ENCODE data around the gene SOX18. TPM values are rescaled to one million over a fixed set of nuclear protein-coding genes. Genes with fewer than 3 reads are reported as not detected.

The SOX18 gene
- total RNA-seq, 8 experiments from 2014 or later = 0.05 to 0.54 (median 0.21) TPM; not detected in 2

GRCh38 chr20:64051033-64051452, 1.6 kb upstream of the SOX18 start:
- in situ Hi-C loops (cut with MboI; ENCODE audit: low pct_unique_long_range_greater_than_20kb in 2 of 9, low sequenced_read_pairs in 9 of 9, unreplicated experiment in 9 of 9) = no loop called here
- no peak overlapping the region for H3K27ac ChIP-seq
- no peak for ATAC-seq (replicated peaks in 6 of 8)
- peaks cover 15 to 18% of the 10 kb centered on the region in 2 donors for H3K4me1 ChIP-seq (replicated peaks in 1 of 2)
- no peak overlapping the region for H3K4me3 ChIP-seq
- WGBS, 10 experiments = 40 to 100% methylated on average over 1 of the region's 11 CpGs; no CpG with 5 or more reads in 8 of the 10 experiments

GRCh38 chr20:64050261-64051032, 1.0 kb upstream of the SOX18 start:
- Histone ChIP-seq H3K4me3 (no peak overlapping the region), H3K4me1 (replicated peaks in 1 of 2) (peaks cover 14 to 15% of the 10 kb centered on the region in 2 donors), H3K27ac (no peak overlapping the region)
- WGBS, 10 experiments = 67 to 74% methylated on average over 2 to 6 of the region's 23 CpGs; no CpG with 5 or more reads in 8 of the 10 experiments
- ATAC-seq (replicated peaks in 6 of 8) = no peak
- in situ Hi-C loops (cut with MboI; ENCODE audit: low pct_unique_long_range_greater_than_20kb in 2 of 9, low sequenced_read_pairs in 9 of 9, unreplicated experiment in 9 of 9) = no loop called here

- no peak for ATAC-seq (replicated peaks in 6 of 8)
- Histone ChIP-seq H3K4me1 (replicated peaks in 1 of 2) (peaks cover 14 to 15% of the 10 kb centered on the region in 2 donors), H3K27ac (no peak overlapping the region), H3K4me3 (no peak overlapping the region)
- in situ Hi-C loops (cut with MboI; ENCODE audit: low pct_unique_long_range_greater_than_20kb in 2 of 9, low sequenced_read_pairs in 9 of 9, unreplicated experiment in 9 of 9) = no loop called here
- WGBS, 10 experiments = 40 to 83% methylated on average over 1 of the region's 16 CpGs; no CpG with 5 or more reads in 8 of the 10 experiments
These were observed 430 bp upstream of the SOX18 start for GRCh38 chr20:64049878-64050260.

- ATAC-seq (replicated peaks in 6 of 8) = peak in 6 of 8 experiments; percentile 3 to 23 (median 12)
- Histone ChIP-seq H3K4me1 (replicated peaks in 1 of 2) (peaks cover 2 to 7% of the 10 kb centered on the region in 2 donors), H3K4me3 (peak overlapping the region in 2 of 5 donors; percentile 26 to 30), H3K27ac (no peak overlapping the region)
- 0% methylated on average over 2 to 8 of the region's 101 CpGs; no CpG with 5 or more reads in 8 of the 10 experiments for WGBS, 10 experiments
- in situ Hi-C loops (cut with MboI; ENCODE audit: low pct_unique_long_range_greater_than_20kb in 2 of 9, low sequenced_read_pairs in 9 of 9, unreplicated experiment in 9 of 9) = no loop called here
These were observed 916 bp downstream of the SOX18 start for GRCh38 chr20:64048402-64049044.

GRCh38 chr20:64047968-64048401, 1.5 kb downstream of the SOX18 start:
- WGBS, 10 experiments = 7% methylated on average over 26 of the region's 49 CpGs; no CpG with 5 or more reads in 9 of the 10 experiments
- Histone ChIP-seq H3K4me1 (replicated peaks in 1 of 2) (peaks cover 2 to 7% of the 10 kb centered on the region in 2 donors), H3K4me3 (peak overlapping the region in 1 of 5 donors; percentile 5), H3K27ac (no peak overlapping the region)
- peak in 5 of 8 experiments; percentile 3 to 23 (median 16) for ATAC-seq (replicated peaks in 6 of 8)
- in situ Hi-C loops (cut with MboI; ENCODE audit: low pct_unique_long_range_greater_than_20kb in 2 of 9, low sequenced_read_pairs in 9 of 9, unreplicated experiment in 9 of 9) = no loop called here

- 73 to 77% methylated on average over 3 to 4 of the region's 8 CpGs; no CpG with 5 or more reads in 8 of the 10 experiments for WGBS, 10 experiments
These were observed 2.4 kb downstream of the SOX18 start for GRCh38 chr20:64047046-64047389.

GRCh38 chr20:64045346-64046011, 4.0 kb downstream of the SOX18 start:
- H3K27ac ChIP-seq = no peak overlapping the region
- WGBS, 10 experiments = 53 to 83% (median 55%) methylated on average over 2 to 3 of the region's 11 CpGs; no CpG with 5 or more reads in 7 of the 10 experiments
- ATAC-seq (replicated peaks in 6 of 8) = peak in 2 of 8 experiments; percentile 1 to 3

More at GRCh38 chr20:64047046-64047389, 2.4 kb downstream of the SOX18 start:
- no peak for ATAC-seq (replicated peaks in 6 of 8)
- Histone ChIP-seq H3K4me3 (no peak overlapping the region), H3K4me1 (replicated peaks in 1 of 2) (peaks cover 6 to 7% of the 10 kb centered on the region in 2 donors), H3K27ac (no peak overlapping the region)
- in situ Hi-C loops (cut with MboI; ENCODE audit: low pct_unique_long_range_greater_than_20kb in 2 of 9, low sequenced_read_pairs in 9 of 9, unreplicated experiment in 9 of 9) = no loop called here

GRCh38 chr20:64044484-64045247, 4.8 kb downstream of the SOX18 start:
- Histone ChIP-seq H3K27ac (no peak overlapping the region), H3K4me3 (no peak overlapping the region), H3K4me1 (replicated peaks in 1 of 2) (peaks cover 4 to 6% of the 10 kb centered on the region in 2 donors)
- WGBS, 10 experiments = 20 to 80% (median 63%) methylated on average over 1 to 5 of the region's 14 CpGs; no CpG with 5 or more reads in 6 of the 10 experiments
- in situ Hi-C loops (cut with MboI; ENCODE audit: low pct_unique_long_range_greater_than_20kb in 2 of 9, low sequenced_read_pairs in 9 of 9, unreplicated experiment in 9 of 9) = no loop called here
- peak in 3 of 8 experiments; percentile 72 to 81 (median 75) for ATAC-seq (replicated peaks in 6 of 8)

More at GRCh38 chr20:64045346-64046011, 4.0 kb downstream of the SOX18 start:
- H3K4me1 ChIP-seq (replicated peaks in 1 of 2) = peaks cover 6 to 7% of the 10 kb centered on the region in 2 donors
- no peak overlapping the region for H3K4me3 ChIP-seq
- in situ Hi-C loops (cut with MboI; ENCODE audit: low pct_unique_long_range_greater_than_20kb in 2 of 9, low sequenced_read_pairs in 9 of 9, unreplicated experiment in 9 of 9) = no loop called here

- in situ Hi-C loops (cut with MboI; ENCODE audit: low pct_unique_long_range_greater_than_20kb in 2 of 9, low sequenced_read_pairs in 9 of 9, unreplicated experiment in 9 of 9) = no loop called here
- Histone ChIP-seq H3K27ac (no peak overlapping the region), H3K4me1 (replicated peaks in 1 of 2) (peaks cover 0 to 6% of the 10 kb centered on the region in 2 donors), H3K4me3 (no peak overlapping the region)
- no peak for ATAC-seq (replicated peaks in 6 of 8)
- 52 to 100% (median 80%) methylated on average over 1 to 7 of the region's 9 CpGs for WGBS, 10 experiments
These were observed 5.7 kb downstream of the SOX18 start for GRCh38 chr20:64043768-64044167.

GRCh38 chr20:64042054-64042781, 7.2 kb downstream of the SOX18 start:
- H3K4me3 ChIP-seq = no peak overlapping the region
- in situ Hi-C loops (cut with MboI; ENCODE audit: low pct_unique_long_range_greater_than_20kb in 2 of 9, low sequenced_read_pairs in 9 of 9, unreplicated experiment in 9 of 9) = no loop called here
- WGBS, 10 experiments = 20% methylated on average over 1 of the region's 55 CpGs; no CpG with 5 or more reads in 8 of the 10 experiments
- no peak for ATAC-seq (replicated peaks in 6 of 8)
- no peak overlapping the region for H3K27ac ChIP-seq
- peaks cover 6 to 8% of the 10 kb centered on the region in 2 donors for H3K4me1 ChIP-seq (replicated peaks in 1 of 2)

- H3K4me1 ChIP-seq (replicated peaks in 1 of 2) = peaks cover 8 to 14% of the 10 kb centered on the region in 2 donors
- no peak overlapping the region for H3K27ac ChIP-seq
- ATAC-seq (replicated peaks in 6 of 8) = no peak
- WGBS, 10 experiments = 19 to 30% (median 24%) methylated on average over 2 to 5 of the region's 11 CpGs; no CpG with 5 or more reads in 7 of the 10 experiments
- in situ Hi-C loops (cut with MboI; ENCODE audit: low pct_unique_long_range_greater_than_20kb in 2 of 9, low sequenced_read_pairs in 9 of 9, unreplicated experiment in 9 of 9) = no loop called here
- no peak overlapping the region for H3K4me3 ChIP-seq
These were observed 7.7 kb downstream of the SOX18 start for GRCh38 chr20:64041781-64042053.

All from motor neuron (in vitro differentiated cells).